Astrocyte (in vitro differentiated cells and primary cell): ENCODE results near the gene ZNF43. TPM values are rescaled to one million over a fixed set of nuclear protein-coding genes. Genes with fewer than 3 reads are reported as not detected.
A peak's percentile ranks its signal among the peaks of the same experiment; 100 is the strongest.

ENCODE experiments used
- DNase-seq: peaks from one replicate; pipeline ENCODE4 v3.0.0-alpha.2; 2010; ENCODE audit warnings: low read depth
- FAIRE-seq: peaks from 2 replicates; lab custom pipeline; 2011; peaks lifted over from hg19 to GRCh38; lab: Jason Lieb, UNC
- H2AFZ ChIP-seq: 2 replicates; pipeline ENCODE4 v1.6.0; 2012; ENCODE audit warnings: low read depth, low read length, inconsistent platforms
- H3K27ac ChIP-seq: 2 replicates; pipeline ENCODE4 v1.5.1; 2011; ENCODE audit warnings: low read depth, low read length, inconsistent platforms
- H3K27me3 ChIP-seq: 2 replicates; pipeline ENCODE4 v1.6.0; 2011; ENCODE audit warnings: low read length, inconsistent platforms; ENCODE audit not compliant: insufficient read depth
- H3K36me3 ChIP-seq: 2 replicates; pipeline ENCODE4 v1.5.1; 2011; ENCODE audit warnings: low read length, inconsistent platforms; ENCODE audit not compliant: insufficient read depth
- H3K4me1 ChIP-seq: 2 replicates; pipeline ENCODE4 v1.5.1; 2011; ENCODE audit warnings: low read length, inconsistent platforms; ENCODE audit not compliant: insufficient read depth
- H3K4me2 ChIP-seq: 2 replicates; pipeline ENCODE4 v1.6.0; 2012; ENCODE audit warnings: low read length, inconsistent platforms
- H3K4me3 ChIP-seq: 2 replicates; pipeline ENCODE4 v1.5.1; 2011; ENCODE audit warnings: low read depth, mild to moderate bottlenecking, low read length, inconsistent platforms; ENCODE audit not compliant: insufficient read depth
- H3K79me2 ChIP-seq: 2 replicates; pipeline ENCODE4 v1.6.0; 2012; ENCODE audit warnings: mild to moderate bottlenecking, low read length, inconsistent platforms; ENCODE audit not compliant: insufficient read depth
- H3K9ac ChIP-seq: 2 replicates; pipeline ENCODE4 v1.6.0; 2012; ENCODE audit warnings: mild to moderate bottlenecking, low read length, inconsistent platforms
- H3K9me3 ChIP-seq: 2 replicates; pipeline ENCODE4 v1.5.1; 2012; ENCODE audit warnings: low read depth, mild to moderate bottlenecking, low read length, inconsistent platforms; ENCODE audit not compliant: insufficient read depth
- H4K20me1 ChIP-seq: 2 replicates; pipeline ENCODE4 v1.6.0; 2012; ENCODE audit warnings: low read length, inconsistent platforms; ENCODE audit not compliant: insufficient read depth
- H3K27ac Mint-ChIP-seq: one replicate; pipeline ENCODE4 v1.8.0; 2021; ENCODE audit warnings: mild to moderate bottlenecking, mixed read lengths; ENCODE audit not compliant: unreplicated experiment
- H3K27me3 Mint-ChIP-seq: one replicate; pipeline ENCODE4 v1.8.0; 2021; ENCODE audit warnings: low read depth, mixed read lengths; ENCODE audit not compliant: unreplicated experiment
- H3K36me3 Mint-ChIP-seq: one replicate; pipeline ENCODE4 v1.8.0; 2021; ENCODE audit warnings: low read depth, mixed read lengths; ENCODE audit not compliant: unreplicated experiment
- H3K4me1 Mint-ChIP-seq: one replicate; pipeline ENCODE4 v1.8.0; 2021; ENCODE audit warnings: low read depth, mixed read lengths; ENCODE audit not compliant: unreplicated experiment
- H3K4me3 Mint-ChIP-seq: one replicate; pipeline ENCODE4 v1.8.0; 2021; ENCODE audit warnings: mild to moderate bottlenecking, moderate library complexity, mixed read lengths; ENCODE audit not compliant: unreplicated experiment
- H3K9me3 Mint-ChIP-seq: one replicate; pipeline ENCODE4 v1.8.0; 2021; ENCODE audit warnings: mild to moderate bottlenecking, mixed read lengths; ENCODE audit not compliant: unreplicated experiment
- CTCF ChIP-seq: IDR thresholded peaks from 2 replicates; pipeline ENCODE4 v1.5.1; 2011; ENCODE audit warnings: low read depth, mild to moderate bottlenecking, inconsistent platforms, low read length, moderate library complexity; ENCODE audit not compliant: insufficient read depth
- EZH2 ChIP-seq: IDR thresholded peaks from 2 replicates; pipeline ENCODE4 v1.6.1; 2012; ENCODE audit warnings: mild to moderate bottlenecking, low read length, inconsistent platforms; ENCODE audit not compliant: insufficient read depth
- total RNA-seq: library from RNA; stranded (reverse); gene quantifications from 2 replicates; pipeline ENCODE4 v1.2.1, GENCODE V29; 2021

ZNF43 gene
- total RNA-seq, 1 donor from 2014 or later, result 15.3 TPM

- Histone ChIP-seq H3K79me2 (peaks cover 67% of the 10 kb centered on the region), H3K27me3 (no peaks in the 10 kb centered on the region), H3K27ac (no peak overlapping the region), H3K4me1 (no peaks in the 10 kb centered on the region), H2AFZ (no peak overlapping the region), H3K4me3 (no peak overlapping the region), H4K20me1 (peaks cover 8% of the 10 kb centered on the region), H3K9me3 (no peaks in the 10 kb centered on the region), H3K36me3 (no peaks in the 10 kb centered on the region), H3K4me2 (no peak overlapping the region), H3K9ac (no peak overlapping the region)
- Mint-ChIP-seq H3K36me3 (peaks cover 16% of the 10 kb centered on the region), H3K9me3 (peaks cover 7% of the 10 kb centered on the region), H3K4me1 (no peaks in the 10 kb centered on the region), H3K27me3 (no peaks in the 10 kb centered on the region), H3K4me3 (peak overlapping the region; percentile 54), H3K27ac (peak overlapping the region; percentile 26)
- DNase-seq, result no peak
- no peak for FAIRE-seq
- TF ChIP-seq CTCF, result no peak
These were observed 2.2 kb downstream of the ZNF43 start for GRCh38 chr19:21833733-21834132.

- H3K4me2 ChIP-seq, result no peak overlapping the region
- H3K36me3 ChIP-seq, result peaks cover 6% of the 10 kb centered on the region
- peaks cover 47% of the 10 kb centered on the region for H3K36me3 Mint-ChIP-seq
These were observed 11.3 kb downstream of the ZNF43 start for GRCh38 chr19:21824679-21825078.

GRCh38 chr19:21823224-21823623, 12.8 kb downstream of the ZNF43 start:
- Histone ChIP-seq H3K4me2 (no peak overlapping the region), H3K9me3 (peaks cover 10% of the 10 kb centered on the region), H2AFZ (no peak overlapping the region), H4K20me1 (no peaks in the 10 kb centered on the region), H3K4me1 (no peaks in the 10 kb centered on the region), H3K79me2 (peaks cover 41% of the 10 kb centered on the region), H3K9ac (no peak overlapping the region), H3K27ac (no peak overlapping the region), H3K27me3 (no peaks in the 10 kb centered on the region), H3K36me3 (peaks cover 11% of the 10 kb centered on the region), H3K4me3 (no peak overlapping the region)
- Mint-ChIP-seq H3K4me3 (no peak overlapping the region), H3K9me3 (peaks cover 46% of the 10 kb centered on the region), H3K4me1 (no peaks in the 10 kb centered on the region), H3K36me3 (peaks cover 56% of the 10 kb centered on the region), H3K27me3 (no peaks in the 10 kb centered on the region), H3K27ac (no peak overlapping the region)
- no peak for FAIRE-seq
- TF ChIP-seq EZH2 (no peak), CTCF (no peak)
- no peak for DNase-seq

More at GRCh38 chr19:21824679-21825078, 11.3 kb downstream of the ZNF43 start:
- peaks cover 37% of the 10 kb centered on the region for H3K9me3 Mint-ChIP-seq
- H3K27me3 ChIP-seq, result no peaks in the 10 kb centered on the region
- H3K4me1 ChIP-seq, result no peaks in the 10 kb centered on the region
- H2AFZ ChIP-seq, result no peak overlapping the region
- H4K20me1 ChIP-seq, result peaks cover under 1% of the 10 kb centered on the region
- no peak overlapping the region for H3K4me3 ChIP-seq
- H3K4me1 Mint-ChIP-seq, result no peaks in the 10 kb centered on the region
- H3K4me3 Mint-ChIP-seq, result no peak overlapping the region
- H3K79me2 ChIP-seq, result peaks cover 47% of the 10 kb centered on the region
- no peak overlapping the region for H3K27ac Mint-ChIP-seq
- no peak for FAIRE-seq
- no peak for TF ChIP-seq EZH2
- no peak for TF ChIP-seq CTCF
- H3K27me3 Mint-ChIP-seq, result no peaks in the 10 kb centered on the region
- peaks cover 10% of the 10 kb centered on the region for H3K9me3 ChIP-seq
- H3K9ac ChIP-seq, result no peak overlapping the region
- peak; percentile 14 for DNase-seq
- H3K27ac ChIP-seq, result no peak overlapping the region
